DOHH2 (cell line): ENCODE results near the gene NRXN3.

Source experiments
- CTCF ChIP-seq: fragments of 200-600 bp; sonication (generic); IDR thresholded peaks from one replicate; pipeline ENCODE4 v1.5.1; 2014; ENCODE audit warnings: antibody characterized with exemption, mild to moderate bottlenecking, low read depth, low read length; ENCODE audit not compliant: poor library complexity, severe bottlenecking
- EZH2phosphoT487 ChIP-seq: fragments of 200-600 bp; sonication (generic); IDR thresholded peaks from 2 replicates; pipeline ENCODE4 v1.6.1; 2017; ENCODE audit warnings: borderline replicate concordance, mild to moderate bottlenecking, antibody characterized with exemption, low read length, moderate library complexity, mixed read lengths

GRCh38 chr14:79274641-79275291 lies 1104.6 kb downstream of the NRXN3 start:
- TF ChIP-seq CTCF: no peak
- TF ChIP-seq EZH2phosphoT487: no peak
